DMS53 (cell line): ENCODE results near the gene CELF2.
"Not testable (repeated sequence)": the region's sequence is repeated elsewhere in the genome, so short reads cannot be mapped to it uniquely, and the experiment has no call there.

ENCODE experiments used
- DNase-seq: peaks from one replicate; lab custom pipeline; 2025; lab: John Stamatoyannopoulos, UW

Gene CELF2

GRCh38 chr10:11097686-11098085 is 80.0 kb downstream of the CELF2 start:
- no peak for DNase-seq

- no peak for DNase-seq
These were observed 81.0 kb downstream of the CELF2 start for GRCh38 chr10:11098666-11099065.

GRCh38 chr10:11104772-11105675 is 87.4 kb downstream of the CELF2 start:
- DNase-seq = no peak

GRCh38 chr10:11105676-11106004 is 88.0 kb downstream of the CELF2 start:
- DNase-seq = no peak

- DNase-seq = no peak
These were observed 89.1 kb downstream of the CELF2 start for GRCh38 chr10:11106621-11107374.

- DNase-seq = no peak
These were observed 90.3 kb downstream of the CELF2 start for GRCh38 chr10:11107948-11108347.

GRCh38 chr10:11108356-11108755 is 90.7 kb downstream of the CELF2 start:
- no peak for DNase-seq

GRCh38 chr10:11109590-11109989 is 91.9 kb downstream of the CELF2 start:
- no peak for DNase-seq

GRCh38 chr10:11110539-11110938 is 92.9 kb downstream of the CELF2 start:
- no peak for DNase-seq

- DNase-seq = no peak
These were observed 93.8 kb downstream of the CELF2 start for GRCh38 chr10:11111490-11111889.

- DNase-seq = no peak
These were observed 95.0 kb downstream of the CELF2 start for GRCh38 chr10:11112718-11113117.

GRCh38 chr10:11113156-11113555 is 95.5 kb downstream of the CELF2 start:
- no peak for DNase-seq

GRCh38 chr10:11114269-11114668 is 96.6 kb downstream of the CELF2 start:
- no peak for DNase-seq

GRCh38 chr10:11115337-11115736 is 97.7 kb downstream of the CELF2 start:
- DNase-seq = no peak

- no peak for DNase-seq
These were observed 98.7 kb downstream of the CELF2 start for GRCh38 chr10:11116361-11116760.

- DNase-seq = no peak
These were observed 99.1 kb downstream of the CELF2 start for GRCh38 chr10:11116817-11117216.

GRCh38 chr10:11118686-11119085 is 101.0 kb downstream of the CELF2 start:
- DNase-seq = no peak

- DNase-seq = no peak
These were observed 102.2 kb downstream of the CELF2 start for GRCh38 chr10:11119843-11120242.

- no peak for DNase-seq
These were observed 103.0 kb downstream of the CELF2 start for GRCh38 chr10:11120711-11121110.

GRCh38 chr10:11123892-11124291 is 106.2 kb downstream of the CELF2 start:
- DNase-seq = not testable (repeated sequence)

GRCh38 chr10:11125004-11125403 is 107.3 kb downstream of the CELF2 start:
- DNase-seq = no peak

- DNase-seq = not testable (repeated sequence)
These were observed 109.3 kb downstream of the CELF2 start for GRCh38 chr10:11127017-11127416.

- DNase-seq = no peak
These were observed 113.5 kb downstream of the CELF2 start for GRCh38 chr10:11131112-11131639.
